Endothelial cell (in vitro differentiated cells): Measurements from ENCODE around the gene PSMB7. TPM values are rescaled to one million over a fixed set of nuclear protein-coding genes. Genes with fewer than 3 reads are reported as not detected.

Experiments
- DNase-seq: peaks from one replicate; pipeline ENCODE4 v3.0.0; 2021; ENCODE audit warnings: low spot score
- H3K27ac Mint-ChIP-seq: one replicate; pipeline ENCODE4 v1.8.0; 2021; ENCODE audit warnings: mixed read lengths, inconsistent platforms; ENCODE audit not compliant: unreplicated experiment
- H3K27me3 Mint-ChIP-seq: one replicate; pipeline ENCODE4 v1.8.0; 2021; ENCODE audit warnings: mild to moderate bottlenecking, moderate library complexity, mixed read lengths, inconsistent platforms; ENCODE audit not compliant: unreplicated experiment
- H3K36me3 Mint-ChIP-seq: one replicate; pipeline ENCODE4 v1.8.0; 2021; ENCODE audit warnings: mild to moderate bottlenecking, low read depth, mixed read lengths, inconsistent platforms; ENCODE audit not compliant: unreplicated experiment
- H3K4me1 Mint-ChIP-seq: one replicate; pipeline ENCODE4 v1.8.0; 2021; ENCODE audit warnings: mild to moderate bottlenecking, mixed read lengths, inconsistent platforms; ENCODE audit not compliant: unreplicated experiment
- H3K4me3 Mint-ChIP-seq: one replicate; pipeline ENCODE4 v1.8.0; 2021; ENCODE audit warnings: mild to moderate bottlenecking, mixed read lengths, inconsistent platforms; ENCODE audit not compliant: unreplicated experiment
- H3K9me3 Mint-ChIP-seq: one replicate; pipeline ENCODE4 v1.8.0; 2021; ENCODE audit warnings: mixed read lengths, inconsistent platforms; ENCODE audit not compliant: unreplicated experiment
- total RNA-seq: library from RNA; stranded (reverse); fragmentation: NEBNext Ultra II Directional; extraction: Animal tissue kit (Norgen Biotek cat#: 25700); gene quantifications from one replicate; pipeline ENCODE4 v1.2.1, GENCODE V29; 2021; ENCODE audit not compliant: unreplicated experiment
- TF ChIP-seq, protein P1 (sequence below): fragments of 200-600 bp; sonication (generic); IDR thresholded peaks from one replicate; pipeline ENCODE4 v1.5.0; 2021; ENCODE audit warnings: antibody characterized with exemption; ENCODE audit not compliant: unreplicated experiment

Gene PSMB7
- total RNA-seq, 1 donor from 2014 or later, result 180 TPM

GRCh38 chr9:124355941-124356744 lies 59.1 kb downstream of the PSMB7 start:
- Mint-ChIP-seq H3K4me1 (peaks cover 2% of the 10 kb centered on the region), H3K36me3 (peaks cover 37% of the 10 kb centered on the region), H3K9me3 (no peaks in the 10 kb centered on the region)

DNA sequence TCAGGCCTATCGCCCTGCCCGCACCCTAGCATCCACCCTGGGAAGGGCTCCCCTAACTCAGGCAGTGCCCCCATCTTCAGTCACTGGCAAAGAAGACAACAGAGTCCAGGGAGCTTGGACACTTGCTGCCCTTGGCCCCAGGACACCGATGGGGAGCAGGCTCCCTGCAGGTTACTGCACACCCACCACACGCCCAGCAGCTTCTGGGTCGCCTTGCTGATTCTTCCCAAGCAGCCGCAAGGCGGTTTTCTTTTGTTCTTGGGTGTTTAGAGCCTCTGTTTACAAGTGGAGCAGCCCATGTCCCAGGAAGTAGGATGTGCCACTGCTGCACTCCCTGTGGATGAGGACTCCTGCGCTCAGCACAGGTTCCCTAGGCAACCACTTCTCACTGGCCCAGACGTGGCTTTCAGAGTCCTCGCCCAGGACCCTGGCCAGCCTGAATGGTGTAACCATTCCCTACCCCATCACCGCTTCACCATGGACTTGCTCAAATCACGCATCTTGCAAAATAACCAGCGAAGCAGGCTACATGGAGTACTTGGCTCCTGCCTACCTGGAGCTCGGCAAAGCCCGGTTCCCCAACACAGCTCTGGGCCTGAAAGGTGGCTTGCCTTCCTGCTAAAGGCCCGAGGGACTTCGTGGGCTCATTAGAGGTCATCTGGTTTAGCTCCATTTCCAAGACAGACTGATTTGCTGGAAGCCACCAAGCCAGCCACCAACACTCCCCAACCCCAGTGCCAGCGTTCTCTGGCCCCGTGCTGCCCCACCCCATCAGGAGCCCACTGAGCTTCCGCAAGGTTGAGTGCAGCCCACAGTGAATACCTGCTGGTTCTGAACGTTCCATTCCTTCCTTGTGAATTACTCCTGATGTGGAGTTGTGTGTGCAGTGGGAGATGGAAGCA lies 60.0 kb downstream of the PSMB7 start:
- Mint-ChIP-seq H3K4me1 (peaks cover 2% of the 10 kb centered on the region), H3K9me3 (no peaks in the 10 kb centered on the region), H3K4me3 (no peak overlapping the region), H3K27ac (no peak overlapping the region), H3K27me3 (peaks cover 9% of the 10 kb centered on the region), H3K36me3 (peaks cover 39% of the 10 kb centered on the region)
- no peak for DNase-seq
- TF ChIP-seq, protein P1, sequence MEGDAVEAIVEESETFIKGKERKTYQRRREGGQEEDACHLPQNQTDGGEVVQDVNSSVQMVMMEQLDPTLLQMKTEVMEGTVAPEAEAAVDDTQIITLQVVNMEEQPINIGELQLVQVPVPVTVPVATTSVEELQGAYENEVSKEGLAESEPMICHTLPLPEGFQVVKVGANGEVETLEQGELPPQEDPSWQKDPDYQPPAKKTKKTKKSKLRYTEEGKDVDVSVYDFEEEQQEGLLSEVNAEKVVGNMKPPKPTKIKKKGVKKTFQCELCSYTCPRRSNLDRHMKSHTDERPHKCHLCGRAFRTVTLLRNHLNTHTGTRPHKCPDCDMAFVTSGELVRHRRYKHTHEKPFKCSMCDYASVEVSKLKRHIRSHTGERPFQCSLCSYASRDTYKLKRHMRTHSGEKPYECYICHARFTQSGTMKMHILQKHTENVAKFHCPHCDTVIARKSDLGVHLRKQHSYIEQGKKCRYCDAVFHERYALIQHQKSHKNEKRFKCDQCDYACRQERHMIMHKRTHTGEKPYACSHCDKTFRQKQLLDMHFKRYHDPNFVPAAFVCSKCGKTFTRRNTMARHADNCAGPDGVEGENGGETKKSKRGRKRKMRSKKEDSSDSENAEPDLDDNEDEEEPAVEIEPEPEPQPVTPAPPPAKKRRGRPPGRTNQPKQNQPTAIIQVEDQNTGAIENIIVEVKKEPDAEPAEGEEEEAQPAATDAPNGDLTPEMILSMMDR, result no peak

More at GRCh38 chr9:124355941-124356744, 59.1 kb downstream of the PSMB7 start:
- H3K27ac Mint-ChIP-seq, result peak overlapping the region; percentile 25
- no peak for DNase-seq
- TF ChIP-seq, protein P1, result no peak
- no peak overlapping the region for H3K4me3 Mint-ChIP-seq
- peaks cover 11% of the 10 kb centered on the region for H3K27me3 Mint-ChIP-seq

DNA sequence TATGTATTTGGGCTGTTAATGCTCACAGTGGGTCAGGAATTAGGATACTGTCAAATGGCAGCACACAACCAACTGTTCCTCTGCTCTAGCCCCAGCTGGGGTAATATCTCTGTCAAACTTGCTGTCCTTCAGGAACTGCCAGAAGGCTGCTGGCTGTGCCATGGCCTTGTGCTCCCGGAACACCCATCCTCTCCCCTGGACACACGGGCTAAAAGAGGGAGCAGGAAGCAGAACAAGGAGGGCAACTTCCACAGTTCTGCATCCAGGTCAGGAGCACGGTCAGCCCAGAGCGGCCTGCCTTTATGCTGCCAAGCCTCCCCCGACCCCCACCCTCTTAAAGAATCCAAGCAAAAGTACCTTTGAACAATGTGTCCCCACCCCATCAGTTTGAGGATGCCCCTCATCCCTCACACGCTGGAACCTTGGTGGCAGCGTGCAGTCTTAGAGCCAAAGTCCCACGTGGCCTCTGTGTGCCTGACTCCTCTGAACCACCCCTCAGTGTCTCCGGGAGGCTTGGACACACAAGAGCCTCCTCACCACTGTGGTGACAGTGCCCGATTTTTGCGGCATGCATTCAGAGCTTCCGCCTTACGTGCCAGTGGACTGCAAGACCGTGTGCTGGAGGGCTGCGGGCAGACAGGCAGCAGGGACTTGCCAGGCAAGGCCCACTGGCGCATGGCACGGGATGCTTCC lies 60.8 kb downstream of the PSMB7 start:
- H3K4me3 Mint-ChIP-seq, result no peak overlapping the region
- no peaks in the 10 kb centered on the region for H3K9me3 Mint-ChIP-seq
- peaks cover 9% of the 10 kb centered on the region for H3K27me3 Mint-ChIP-seq
- peaks cover 36% of the 10 kb centered on the region for H3K36me3 Mint-ChIP-seq
- TF ChIP-seq, protein P1, result no peak
- no peak overlapping the region for H3K27ac Mint-ChIP-seq
- no peak for DNase-seq
- H3K4me1 Mint-ChIP-seq, result peaks cover 2% of the 10 kb centered on the region

GRCh38 chr9:124353811-124354274 lies 61.4 kb downstream of the PSMB7 start:
- H3K27ac Mint-ChIP-seq, result peak overlapping the region; percentile 48
- H3K4me1 Mint-ChIP-seq, result peaks cover 2% of the 10 kb centered on the region
- peaks cover 36% of the 10 kb centered on the region for H3K36me3 Mint-ChIP-seq
- peaks cover 9% of the 10 kb centered on the region for H3K27me3 Mint-ChIP-seq
- TF ChIP-seq, protein P1, result no peak
- no peak for DNase-seq
- H3K9me3 Mint-ChIP-seq, result no peaks in the 10 kb centered on the region
- peak overlapping the region; percentile 29 for H3K4me3 Mint-ChIP-seq
